Activated CD4-positive, alpha-beta memory T cell treated with anti-CD3 and anti-CD28 coated beads, Interleukin-2, amount 10 ng/mL, durations not matched to agents 7 days and 5 days (primary cell): ENCODE results near the gene STX1B. TPM values are rescaled to one million over a fixed set of nuclear protein-coding genes. Genes with fewer than 3 reads are reported as not detected.

Experiments used
- CTCF ChIA-PET: fragments of 350-600 bp; sonication (Branson Sonifier 250); formaldehyde crosslinking; loops from one replicate; lab custom pipeline; 2021; ENCODE audit warnings: antibody characterized with exemption, inconsistent platforms; lab: Charles Lee
- POLR2A ChIA-PET: fragments of 350-600 bp; sonication (Branson Sonifier 250); formaldehyde crosslinking; loops from one replicate; lab custom pipeline; 2021; ENCODE audit warnings: antibody characterized with exemption; lab: Charles Lee
- DNase-seq: peaks from one replicate; pipeline ENCODE4 v3.0.0-alpha.2; 2020
- H3K27ac Mint-ChIP-seq: one replicate; pipeline ENCODE4 v1.8.0; 2021; ENCODE audit warnings: mild to moderate bottlenecking, mixed read lengths
- H3K27me3 Mint-ChIP-seq: one replicate; pipeline ENCODE4 v1.8.0; 2021; ENCODE audit warnings: mixed read lengths
- H3K36me3 Mint-ChIP-seq: one replicate; pipeline ENCODE4 v1.8.0; 2021; ENCODE audit warnings: low read depth, mixed read lengths
- H3K4me1 Mint-ChIP-seq: one replicate; pipeline ENCODE4 v1.8.0; 2021; ENCODE audit warnings: mixed read lengths
- H3K4me3 Mint-ChIP-seq: one replicate; pipeline ENCODE4 v1.8.0; 2021; ENCODE audit warnings: mild to moderate bottlenecking, mixed read lengths
- H3K9me3 Mint-ChIP-seq: one replicate; pipeline ENCODE4 v1.8.0; 2021; ENCODE audit warnings: mixed read lengths
- total RNA-seq, 2 experiments: library from RNA; stranded (reverse); gene quantifications; one replicate each; pipeline ENCODE4 v1.2.3, GENCODE V29; 2021

Gene STX1B
- total RNA-seq, 2 experiments from 2014 or later: 1.5 to 1.7 TPM

GRCh38 chr16:30961384-30961783 is 49.1 kb downstream of the STX1B start:
- Mint-ChIP-seq H3K27me3 (no peaks in the 10 kb centered on the region), H3K4me1 (peaks cover 34% of the 10 kb centered on the region), H3K36me3 (peaks cover 59% of the 10 kb centered on the region), H3K4me3 (no peak overlapping the region), H3K9me3 (no peaks in the 10 kb centered on the region), H3K27ac (no peak overlapping the region)
- DNase-seq: no peak
- CTCF ChIA-PET: interaction anchor here (0.6 to 1.2 kb wide), 2 partner anchors 7 to 195 kb away, joined by 3 read pairs; no protein-coding TSS in a partner anchor
- POLR2A ChIA-PET: no interaction called here

- no peak for DNase-seq
- CTCF ChIA-PET: interaction anchor here (0.7 to 1.3 kb wide), 4 partner anchors 14 to 183 kb away, joined by 3 to 4 read pairs (median 4); no protein-coding TSS in a partner anchor
- POLR2A ChIA-PET: interaction anchor here (1.0 to 2.1 kb wide), 6 partner anchors 9 to 222 kb away, joined by 4 to 5 read pairs (median 4); partner anchors contain the start of genes FUS, ZNF646 and ZNF668
- Mint-ChIP-seq H3K4me3 (peak overlapping the region; percentile 89), H3K36me3 (peaks cover 41% of the 10 kb centered on the region), H3K27ac (peak overlapping the region; percentile 83), H3K4me1 (peaks cover 42% of the 10 kb centered on the region), H3K9me3 (no peaks in the 10 kb centered on the region), H3K27me3 (no peaks in the 10 kb centered on the region)
Measured at GRCh38 chr16:30958175-30959079, 52.0 kb downstream of the STX1B start.

- POLR2A ChIA-PET: interaction anchor here (0.6 to 2.1 kb wide), 7 partner anchors 8 to 756 kb away, joined by 3 to 5 read pairs (median 4); partner anchors contain the start of genes FUS, ORAI3, ZNF646 and ZNF668
- CTCF ChIA-PET: interaction anchor here (0.7 to 1.3 kb wide), 2 partner anchors 160 to 184 kb away, joined by 3 to 4 read pairs; partner anchors contain the start of gene KAT8
- H3K27ac Mint-ChIP-seq: peak within 1 kb of the TSS; percentile 99
Measured at GRCh38 chr16:30957456-30958174, 52.8 kb downstream of the STX1B start, which contains the start of gene SETD1A. TSS of gene SETD1A (plus strand) at chr16:30957754. CDS start at chr16:30958732, 978 bp downstream.

GRCh38 chr16:30956601-30957455 is 53.6 kb downstream of the STX1B start:
- no peaks in the 10 kb centered on the region for H3K9me3 Mint-ChIP-seq
- no peaks in the 10 kb centered on the region for H3K27me3 Mint-ChIP-seq
- H3K36me3 Mint-ChIP-seq: peaks cover 32% of the 10 kb centered on the region
- H3K27ac Mint-ChIP-seq: peak overlapping the region; percentile 99
- POLR2A ChIA-PET: interaction anchor here (0.6 to 2.1 kb wide), 8 partner anchors 8 to 756 kb away, joined by 3 to 5 read pairs (median 4); partner anchors contain the start of genes FUS, ORAI3, ZNF646 and ZNF668
- peak; percentile 87 for DNase-seq
- CTCF ChIA-PET: interaction anchor here (0.7 to 4.3 kb wide), 2 partner anchors 15 to 161 kb away, joined by 3 to 40 read pairs; partner anchors contain the start of gene KAT8
- H3K4me3 Mint-ChIP-seq: peak overlapping the region; percentile 90
- H3K4me1 Mint-ChIP-seq: peaks cover 45% of the 10 kb centered on the region

More at GRCh38 chr16:30957456-30958174, 52.8 kb downstream of the STX1B start, which contains the start of gene SETD1A:
- Mint-ChIP-seq H3K4me3 (peak within 1 kb of the TSS; percentile 90), H3K9me3 (no peaks in the 10 kb centered on the region), H3K27me3 (no peaks in the 10 kb centered on the region), H3K4me1 (peaks cover 44% of the 10 kb centered on the region), H3K36me3 (peaks cover 37% of the 10 kb centered on the region)
- peak; percentile 97 for DNase-seq

GRCh38 chr16:30954993-30955392 is 55.4 kb downstream of the STX1B start:
- H3K27me3 Mint-ChIP-seq: no peaks in the 10 kb centered on the region
- H3K4me1 Mint-ChIP-seq: peaks cover 52% of the 10 kb centered on the region
- H3K27ac Mint-ChIP-seq: no peak overlapping the region
- peaks cover 21% of the 10 kb centered on the region for H3K36me3 Mint-ChIP-seq
- POLR2A ChIA-PET: interaction anchor here (2.7 kb wide), 1 partner anchor 187 kb away, joined by 7 read pairs; no protein-coding TSS in a partner anchor
- CTCF ChIA-PET: interaction anchor here (1.0 to 4.3 kb wide), 6 partner anchors 11 to 187 kb away, joined by 3 to 40 read pairs (median 6); partner anchors contain the start of genes KAT8, ZNF646 and ZNF668
- DNase-seq: no peak
- H3K4me3 Mint-ChIP-seq: no peak overlapping the region
- H3K9me3 Mint-ChIP-seq: no peaks in the 10 kb centered on the region

GRCh38 chr16:30953511-30954124 is 56.8 kb downstream of the STX1B start:
- Mint-ChIP-seq H3K9me3 (no peaks in the 10 kb centered on the region), H3K4me1 (peaks cover 48% of the 10 kb centered on the region), H3K27me3 (no peaks in the 10 kb centered on the region), H3K36me3 (peaks cover 15% of the 10 kb centered on the region), H3K27ac (no peak overlapping the region), H3K4me3 (no peak overlapping the region)
- POLR2A ChIA-PET: interaction anchor here (1.0 to 2.7 kb wide), 4 partner anchors 120 to 226 kb away, joined by 3 to 11 read pairs (median 6); partner anchors contain the start of genes FUS, ZNF646 and ZNF668
- CTCF ChIA-PET: interaction anchor here (0.8 to 4.3 kb wide), 17 partner anchors 8 to 916 kb away, joined by 3 to 40 read pairs (median 4); partner anchors contain the start of genes ARMC5, KAT8, STX4 and ZNF646
- peak; percentile 75 for DNase-seq

GRCh38 chr16:30953111-30953510 is 57.3 kb downstream of the STX1B start:
- Mint-ChIP-seq H3K36me3 (peaks cover 15% of the 10 kb centered on the region), H3K9me3 (no peaks in the 10 kb centered on the region), H3K4me1 (peaks cover 44% of the 10 kb centered on the region), H3K27ac (no peak overlapping the region), H3K4me3 (no peak overlapping the region), H3K27me3 (no peaks in the 10 kb centered on the region)
- ChIA-PET CTCF (interaction anchor here (1.2 to 4.3 kb wide), 10 partner anchors 9 to 916 kb away, joined by 3 to 40 read pairs (median 4); partner anchors contain the start of gene ARMC5), POLR2A (interaction anchor here (1.0 to 2.7 kb wide), 3 partner anchors 121 to 227 kb away, joined by 6 to 11 read pairs (median 7); partner anchors contain the start of genes FUS, ZNF646 and ZNF668)
- DNase-seq: no peak

GRCh38 chr16:30951750-30952149 is 58.7 kb downstream of the STX1B start:
- no peaks in the 10 kb centered on the region for H3K9me3 Mint-ChIP-seq
- no peak overlapping the region for H3K27ac Mint-ChIP-seq
- ChIA-PET CTCF (interaction anchor here (1.1 to 3.5 kb wide), 2 partner anchors 11 to 107 kb away, joined by 3 to 32 read pairs; no protein-coding TSS in a partner anchor), POLR2A (no interaction called here)
- H3K4me1 Mint-ChIP-seq: peaks cover 36% of the 10 kb centered on the region
- peaks cover 12% of the 10 kb centered on the region for H3K36me3 Mint-ChIP-seq
- DNase-seq: no peak
- no peak overlapping the region for H3K4me3 Mint-ChIP-seq
- H3K27me3 Mint-ChIP-seq: no peaks in the 10 kb centered on the region

GRCh38 chr16:30951193-30951592 is 59.2 kb downstream of the STX1B start:
- Mint-ChIP-seq H3K27ac (no peak overlapping the region), H3K27me3 (no peaks in the 10 kb centered on the region), H3K9me3 (no peaks in the 10 kb centered on the region), H3K4me1 (peaks cover 32% of the 10 kb centered on the region), H3K36me3 (peaks cover 15% of the 10 kb centered on the region), H3K4me3 (peak overlapping the region; percentile 34)
- CTCF ChIA-PET: interaction anchor here (1.8 to 3.5 kb wide), 3 partner anchors 10 to 191 kb away, joined by 9 to 32 read pairs (median 9); no protein-coding TSS in a partner anchor
- POLR2A ChIA-PET: interaction anchor here (2.0 to 2.4 kb wide), 2 partner anchors 10 to 122 kb away, joined by 15 to 18 read pairs; partner anchors contain the start of genes ZNF646 and ZNF668
- no peak for DNase-seq

- no peaks in the 10 kb centered on the region for H3K9me3 Mint-ChIP-seq
- H3K4me3 Mint-ChIP-seq: peak overlapping the region; percentile 83
- peaks cover 31% of the 10 kb centered on the region for H3K4me1 Mint-ChIP-seq
- peaks cover 19% of the 10 kb centered on the region for H3K36me3 Mint-ChIP-seq
- DNase-seq: no peak
- POLR2A ChIA-PET: interaction anchor here (1.1 to 2.4 kb wide), 7 partner anchors 9 to 230 kb away, joined by 3 to 18 read pairs (median 5); partner anchors contain the start of genes FUS, ZNF646 and ZNF668
- no peaks in the 10 kb centered on the region for H3K27me3 Mint-ChIP-seq
- CTCF ChIA-PET: interaction anchor here (0.6 to 3.5 kb wide), 8 partner anchors 9 to 918 kb away, joined by 3 to 32 read pairs (median 4); no protein-coding TSS in a partner anchor
- H3K27ac Mint-ChIP-seq: peak overlapping the region; percentile 77
Measured at GRCh38 chr16:30950516-30951065, 59.8 kb downstream of the STX1B start.
